ENCODE data around the gene KRTAP25-1. TPM values are rescaled to one million over a fixed set of nuclear protein-coding genes. Genes with fewer than 3 reads are reported as not detected.

Gene KRTAP25-1
- polyA plus RNA-seq (2012; ENCODE audit: missing spikeins), result not detected

DNA sequence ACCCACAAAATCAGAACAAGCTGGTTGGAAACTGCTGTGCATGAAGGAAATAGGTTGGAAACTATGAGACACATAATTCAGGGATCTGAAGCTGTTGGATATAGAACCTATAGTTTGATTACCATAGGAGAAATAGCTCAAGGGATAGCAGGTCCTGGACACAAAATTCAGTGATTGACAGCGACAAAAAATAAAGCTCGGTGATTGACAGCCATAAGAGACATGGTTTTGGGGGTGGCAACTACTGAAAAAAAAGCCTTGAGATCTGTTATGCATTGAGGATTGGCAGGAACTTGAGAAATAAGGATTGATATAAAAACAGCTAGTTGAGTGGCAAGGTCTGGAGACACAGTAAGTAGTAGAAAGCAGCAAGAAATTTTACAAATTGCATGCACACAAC lies at the start of gene KRTAP25-1:
KRTAP25-1 (minus strand) TSS at position 300 of the 400 bp plus-strand sequence; CDS start at position 276, 24 bp downstream.
- DNase-seq (ENCODE audit: insufficient read length) (no peak), FAIRE-seq (no peak)
- TF ChIP-seq POLR2AphosphoS5 (IDR thresholded peaks at IDR 0.05; ENCODE audit: low read depth, low read length) (no peak), TAF1 (IDR thresholded peaks at IDR 0.05; ENCODE audit: borderline replicate concordance, low read depth, low read length) (no peak), POLR2A (IDR thresholded peaks at IDR 0.05; ENCODE audit: low read depth, low read length) (no peak)

GRCh38 chr21:30338717-30339116 lies 49.4 kb upstream of the KRTAP25-1 start:
- FAIRE-seq, result no peak
- TF ChIP-seq POLR2AphosphoS5 (IDR thresholded peaks at IDR 0.05; ENCODE audit: low read depth, low read length), result no peak
- no peak for TF ChIP-seq POLR2A (IDR thresholded peaks at IDR 0.05; ENCODE audit: low read depth, low read length)
- TF ChIP-seq TAF1 (IDR thresholded peaks at IDR 0.05; ENCODE audit: borderline replicate concordance, low read depth, low read length), result no peak
- DNase-seq (ENCODE audit: insufficient read length), result no peak

DNA sequence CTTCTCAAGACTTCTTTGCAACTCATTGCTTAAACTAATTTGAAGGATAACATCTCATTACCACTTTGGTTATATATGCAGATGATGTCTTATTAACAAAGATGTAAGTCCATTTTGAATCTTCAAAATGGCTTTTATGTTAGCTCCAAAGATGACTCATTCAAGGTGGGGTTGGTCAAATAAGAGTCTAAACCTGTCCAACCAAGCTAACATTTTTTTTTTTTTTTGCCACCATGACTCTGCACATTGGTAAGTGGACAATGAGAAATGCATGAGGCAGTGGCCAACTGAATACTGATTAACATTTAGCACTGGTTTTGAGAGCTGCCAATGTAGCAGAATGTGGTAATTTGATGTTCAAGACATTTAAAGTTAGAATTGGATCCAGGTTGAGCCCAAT lies 48.5 kb upstream of the KRTAP25-1 start:
- no peak for DNase-seq (ENCODE audit: insufficient read length)
- TF ChIP-seq POLR2AphosphoS5 (IDR thresholded peaks at IDR 0.05; ENCODE audit: low read depth, low read length) (no peak), TAF1 (IDR thresholded peaks at IDR 0.05; ENCODE audit: borderline replicate concordance, low read depth, low read length) (no peak), POLR2A (IDR thresholded peaks at IDR 0.05; ENCODE audit: low read depth, low read length) (no peak)
- no peak for FAIRE-seq

DNA sequence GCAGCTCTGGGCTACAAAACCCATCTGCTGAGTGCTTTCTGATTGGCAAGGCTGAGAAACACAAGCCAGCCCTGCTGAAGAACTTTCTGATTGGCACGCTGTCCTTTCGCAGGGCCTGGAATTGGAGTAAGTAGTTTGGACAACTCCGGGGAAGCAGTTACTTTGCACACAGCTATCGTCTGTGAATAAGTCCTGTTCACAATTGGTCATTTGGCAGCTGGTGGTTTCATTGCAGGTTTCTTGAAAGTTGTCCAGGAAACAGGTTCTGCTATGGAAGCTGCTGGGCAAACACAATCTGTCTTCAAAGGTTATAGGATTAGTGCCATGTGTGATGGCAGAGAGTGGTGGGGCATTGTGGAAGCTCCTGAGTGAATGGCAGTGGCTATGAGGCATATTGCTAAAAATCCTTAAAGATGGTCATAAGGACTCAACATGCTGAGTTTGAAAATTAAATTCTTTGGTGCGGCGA lies 48.0 kb upstream of the KRTAP25-1 start, which contains the start of gene KRTAP27-1:
KRTAP27-1 (minus strand) TSS at position 419 of the 469 bp plus-strand sequence; CDS start at position 393, 26 bp downstream.
- no peak for FAIRE-seq
- DNase-seq (ENCODE audit: insufficient read length), result no peak
- TF ChIP-seq POLR2A (IDR thresholded peaks at IDR 0.05; ENCODE audit: low read depth, low read length) (no peak), POLR2AphosphoS5 (IDR thresholded peaks at IDR 0.05; ENCODE audit: low read depth, low read length) (no peak), TAF1 (IDR thresholded peaks at IDR 0.05; ENCODE audit: borderline replicate concordance, low read depth, low read length) (no peak)

GRCh38 chr21:30336596-30336995 lies 47.3 kb upstream of the KRTAP25-1 start:
- no peak for FAIRE-seq
- DNase-seq (ENCODE audit: insufficient read length), result no peak
- TF ChIP-seq TAF1 (IDR thresholded peaks at IDR 0.05; ENCODE audit: borderline replicate concordance, low read depth, low read length) (no peak), POLR2A (IDR thresholded peaks at IDR 0.05; ENCODE audit: low read depth, low read length) (no peak), POLR2AphosphoS5 (IDR thresholded peaks at IDR 0.05; ENCODE audit: low read depth, low read length) (no peak)

DNA sequence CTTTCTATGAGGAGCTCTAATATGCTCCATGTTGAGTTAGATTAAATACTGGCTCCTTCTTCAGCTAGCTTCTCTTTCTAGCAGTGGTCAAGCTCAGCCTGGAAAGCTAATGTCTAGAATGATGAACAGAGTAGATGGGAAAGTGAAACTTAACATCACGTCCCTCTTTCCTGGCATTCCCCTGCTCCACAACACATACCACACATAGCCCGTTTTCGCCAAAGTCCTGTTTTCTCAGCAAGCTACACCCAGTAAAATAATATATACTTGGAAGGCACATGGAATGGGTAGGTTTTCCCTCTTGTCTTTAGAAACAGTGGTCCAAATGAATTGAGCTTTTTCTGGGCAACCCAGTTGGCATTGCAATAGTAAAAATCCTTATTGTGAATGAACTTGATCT lies 44.4 kb upstream of the KRTAP25-1 start:
- TF ChIP-seq POLR2AphosphoS5 (IDR thresholded peaks at IDR 0.05; ENCODE audit: low read depth, low read length), result no peak
- no peak for TF ChIP-seq TAF1 (IDR thresholded peaks at IDR 0.05; ENCODE audit: borderline replicate concordance, low read depth, low read length)
- TF ChIP-seq POLR2A (IDR thresholded peaks at IDR 0.05; ENCODE audit: low read depth, low read length), result no peak
- DNase-seq (ENCODE audit: insufficient read length) (no peak), FAIRE-seq (no peak)

DNA sequence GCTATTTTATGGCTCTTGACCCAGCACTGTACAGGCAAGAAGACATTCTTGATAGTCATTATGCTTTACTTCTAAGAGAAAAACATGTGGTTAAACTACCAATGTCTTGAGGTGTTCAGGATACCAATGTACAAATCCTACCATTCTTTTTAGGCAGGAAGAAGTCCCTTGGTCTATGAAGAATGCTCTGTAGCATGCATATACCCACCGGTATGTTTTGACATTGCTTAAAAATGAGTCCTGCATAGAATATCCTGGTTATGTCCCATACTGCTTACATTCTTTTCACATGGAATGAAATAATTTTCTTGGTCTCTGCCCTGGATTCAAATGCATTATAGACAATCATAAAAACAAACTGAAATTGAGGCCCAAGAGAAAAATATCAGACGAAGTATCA lies 43.4 kb upstream of the KRTAP25-1 start:
- DNase-seq (ENCODE audit: insufficient read length) (no peak), FAIRE-seq (no peak)
- TF ChIP-seq POLR2AphosphoS5 (IDR thresholded peaks at IDR 0.05; ENCODE audit: low read depth, low read length), result no peak
- TF ChIP-seq TAF1 (IDR thresholded peaks at IDR 0.05; ENCODE audit: borderline replicate concordance, low read depth, low read length), result no peak
- no peak for TF ChIP-seq POLR2A (IDR thresholded peaks at IDR 0.05; ENCODE audit: low read depth, low read length)

GRCh38 chr21:30329203-30329875 lies 40.0 kb upstream of the KRTAP25-1 start:
- no peak for DNase-seq (ENCODE audit: insufficient read length)
- FAIRE-seq, result no peak
- TF ChIP-seq TAF1 (IDR thresholded peaks at IDR 0.05; ENCODE audit: borderline replicate concordance, low read depth, low read length) (no peak), POLR2AphosphoS5 (IDR thresholded peaks at IDR 0.05; ENCODE audit: low read depth, low read length) (no peak), POLR2A (IDR thresholded peaks at IDR 0.05; ENCODE audit: low read depth, low read length) (no peak)

DNA sequence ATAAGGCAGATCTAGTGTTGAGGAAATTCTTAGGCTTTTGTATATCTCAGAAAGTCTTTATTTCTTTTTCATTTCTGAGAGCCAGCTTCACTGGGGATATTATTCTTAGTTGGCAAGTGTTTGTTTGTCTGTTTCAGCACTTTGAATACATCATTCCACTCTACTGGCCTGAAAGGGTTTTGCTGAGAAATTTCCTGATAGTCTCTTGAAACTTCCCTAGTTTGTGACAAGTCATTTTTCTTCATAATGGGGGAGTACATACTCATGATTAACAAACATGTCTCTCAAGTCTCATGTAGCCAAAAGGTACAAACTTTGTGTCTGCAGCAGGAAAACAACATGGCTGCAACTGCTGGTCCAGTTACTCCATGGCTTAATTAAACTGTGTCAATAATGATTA lies 37.1 kb upstream of the KRTAP25-1 start:
- DNase-seq (ENCODE audit: insufficient read length) (no peak), FAIRE-seq (no peak)
- no peak for TF ChIP-seq POLR2A (IDR thresholded peaks at IDR 0.05; ENCODE audit: low read depth, low read length)
- TF ChIP-seq TAF1 (IDR thresholded peaks at IDR 0.05; ENCODE audit: borderline replicate concordance, low read depth, low read length), result no peak
- no peak for TF ChIP-seq POLR2AphosphoS5 (IDR thresholded peaks at IDR 0.05; ENCODE audit: low read depth, low read length)

- FAIRE-seq, result no peak
- DNase-seq (ENCODE audit: insufficient read length), result no peak
- no peak for TF ChIP-seq POLR2A (IDR thresholded peaks at IDR 0.05; ENCODE audit: low read depth, low read length)
- no peak for TF ChIP-seq TAF1 (IDR thresholded peaks at IDR 0.05; ENCODE audit: borderline replicate concordance, low read depth, low read length)
- TF ChIP-seq POLR2AphosphoS5 (IDR thresholded peaks at IDR 0.05; ENCODE audit: low read depth, low read length), result no peak
Measured at GRCh38 chr21:30320215-30320614, 30.9 kb upstream of the KRTAP25-1 start, which contains the start of gene KRTAP26-1. TSS of gene KRTAP26-1 (minus strand) at chr21:30320315. CDS start at chr21:30320035, 280 bp downstream.

GRCh38 chr21:30315701-30316100 lies 26.4 kb upstream of the KRTAP25-1 start:
- TF ChIP-seq POLR2AphosphoS5 (IDR thresholded peaks at IDR 0.05; ENCODE audit: low read depth, low read length), result no peak
- TF ChIP-seq TAF1 (IDR thresholded peaks at IDR 0.05; ENCODE audit: borderline replicate concordance, low read depth, low read length), result no peak
- no peak for TF ChIP-seq POLR2A (IDR thresholded peaks at IDR 0.05; ENCODE audit: low read depth, low read length)
- DNase-seq (ENCODE audit: insufficient read length) (no peak), FAIRE-seq (no peak)

GRCh38 chr21:30306884-30307283 lies 17.6 kb upstream of the KRTAP25-1 start:
- DNase-seq (ENCODE audit: insufficient read length) (no peak), FAIRE-seq (no peak)
- no peak for TF ChIP-seq TAF1 (IDR thresholded peaks at IDR 0.05; ENCODE audit: borderline replicate concordance, low read depth, low read length)
- no peak for TF ChIP-seq POLR2A (IDR thresholded peaks at IDR 0.05; ENCODE audit: low read depth, low read length)
- TF ChIP-seq POLR2AphosphoS5 (IDR thresholded peaks at IDR 0.05; ENCODE audit: low read depth, low read length), result no peak
